ENCODE results near the gene PHACTR2. TPM values are rescaled to one million over a fixed set of nuclear protein-coding genes. Genes with fewer than 3 reads are reported as not detected.

Gene PHACTR2
- total and polyA plus RNA-seq, 8 donors = 3.0 to 126 (median 33.9) TPM

- H3K4me1 ChIP-seq = peaks cover 0 to 17% (median 0%) of the 10 kb centered on the region in 4 donors
- intact Hi-C loops (cut with DNase I; ENCODE audit: low total_unique reads) = no loop called here
- 58 to 62% (median 59%) methylated on average over 2 of the region's 2 CpGs for WGBS, 5 donors
- no peak for DNase-seq
- no peak overlapping the region for H3K4me3 ChIP-seq
- H3K9me3 ChIP-seq = no peaks in the 10 kb centered on the region
- no peak for TF ChIP-seq EP300 (IDR thresholded peaks at IDR 0.05)
- TF ChIP-seq POLR2A (IDR thresholded peaks at IDR 0.05) = no peak
- TF ChIP-seq CTCF (IDR thresholded peaks at IDR 0.05) = no peak
- no peak for TF ChIP-seq POLR2AphosphoS5 (IDR thresholded peaks at IDR 0.05)
- H3K36me3 ChIP-seq = no peaks in the 10 kb centered on the region
- H3K27me3 ChIP-seq = no peaks in the 10 kb centered on the region
- H3K27ac ChIP-seq = no peak overlapping the region
Measured at GRCh38 chr6:143634486-143634885, 43.3 kb upstream of the PHACTR2 start.

GRCh38 chr6:143637691-143638090 is 40.1 kb upstream of the PHACTR2 start:
- Histone ChIP-seq H3K27ac (no peak overlapping the region), H3K4me3 (no peak overlapping the region), H3K4me1 (peaks cover 0 to 19% (median 0%) of the 10 kb centered on the region in 4 donors), H3K27me3 (no peaks in the 10 kb centered on the region), H3K36me3 (no peaks in the 10 kb centered on the region), H3K9me3 (no peaks in the 10 kb centered on the region)
- 74 to 86% (median 81%) methylated on average over 3 of the region's 3 CpGs for WGBS, 5 donors
- intact Hi-C loops (cut with DNase I; ENCODE audit: low total_unique reads) = no loop called here
- TF ChIP-seq POLR2AphosphoS5 (IDR thresholded peaks at IDR 0.05) (no peak), CTCF (IDR thresholded peaks at IDR 0.05) (no peak), POLR2A (IDR thresholded peaks at IDR 0.05) (no peak)
- no peak for DNase-seq

GRCh38 chr6:143642403-143642802 is 35.4 kb upstream of the PHACTR2 start:
- no peaks in the 10 kb centered on the region for H3K27me3 ChIP-seq
- TF ChIP-seq CTCF (IDR thresholded peaks at IDR 0.05) (no peak), POLR2AphosphoS5 (IDR thresholded peaks at IDR 0.05) (no peak), EP300 (IDR thresholded peaks at IDR 0.05) (no peak), POLR2A (IDR thresholded peaks at IDR 0.05) (no peak)
- H3K27ac ChIP-seq = no peak overlapping the region
- H3K9me3 ChIP-seq = no peaks in the 10 kb centered on the region
- no peak overlapping the region for H3K4me3 ChIP-seq
- DNase-seq = no peak
- WGBS, 5 donors = 60 to 88% (median 79%) methylated on average over 2 of the region's 2 CpGs
- intact Hi-C loops (cut with DNase I; ENCODE audit: low total_unique reads) = no loop called here
- peaks cover 0 to 11% (median 0%) of the 10 kb centered on the region in 4 donors for H3K4me1 ChIP-seq
- no peaks in the 10 kb centered on the region for H3K36me3 ChIP-seq

GRCh38 chr6:143647191-143647590 is 30.6 kb upstream of the PHACTR2 start:
- Histone ChIP-seq H3K9me3 (no peaks in the 10 kb centered on the region), H3K27ac (no peak overlapping the region), H3K27me3 (no peaks in the 10 kb centered on the region), H3K36me3 (no peaks in the 10 kb centered on the region), H3K4me1 (no peaks in the 10 kb centered on the region), H3K4me3 (no peak overlapping the region)
- 62 to 87% (median 83%) methylated on average over 3 of the region's 3 CpGs for WGBS, 5 donors
- no peak for TF ChIP-seq POLR2AphosphoS5 (IDR thresholded peaks at IDR 0.05)
- TF ChIP-seq CTCF (IDR thresholded peaks at IDR 0.05) = no peak
- no peak for TF ChIP-seq EP300 (IDR thresholded peaks at IDR 0.05)
- TF ChIP-seq POLR2A (IDR thresholded peaks at IDR 0.05) = no peak
- DNase-seq = no peak
- intact Hi-C loops (cut with DNase I; ENCODE audit: low total_unique reads) = no loop called here
